SK-N-SH (cell line): ENCODE results near the gene EXOC4. TPM values are rescaled to one million over a fixed set of nuclear protein-coding genes. Genes with fewer than 3 reads are reported as not detected.

Experiments used
- CTCF ChIA-PET: fragments of 300-600, 350-600 bp; formaldehyde crosslinking; extraction: SDS; loops from one replicate; lab custom pipeline; 2021; lab: Yijun Ruan, JAX
- POLR2A ChIA-PET: fragments of 350-600 bp; sonication (Branson Sonifier 250); formaldehyde crosslinking; extraction: SDS; loops from one replicate; lab custom pipeline; 2020; ENCODE audit warnings: antibody characterized with exemption, inconsistent platforms; lab: Yijun Ruan, JAX
- DNase-seq: peaks from one replicate; pipeline ENCODE4 v3.0.0; 2012
- H2AFZ ChIP-seq: fragments of 200-600 bp; sonication (generic); 2 replicates; pipeline ENCODE4 v1.8.1; 2016; ENCODE audit warnings: antibody characterized with exemption, mild to moderate bottlenecking, low read depth
- H3F3A ChIP-seq: fragments of 200-600 bp; sonication (generic); replicated peaks from 2 replicates; pipeline ENCODE3; 2016; ENCODE audit warnings: antibody characterized with exemption, mild to moderate bottlenecking; ENCODE audit not compliant: insufficient read depth
- H3K27ac ChIP-seq, 2 experiments: fragments of 200-500 bp in 1 of 2; fragments of 200-600 bp in 1 of 2; sonication (Bioruptor generic) in 1 of 2; sonication (generic), shearing (Covaris generic) in 1 of 2; 2 replicates each; pipeline versions ENCODE4 v1.5.1 to v1.6.1; 2014 to 2016; ENCODE audit warnings: low read depth in 2 of 2, inconsistent platforms in 1 of 2, low read length in 1 of 2, mild to moderate bottlenecking in 1 of 2, mixed read lengths in 1 of 2
- H3K27me3 ChIP-seq: fragments of 200-600 bp; sonication (generic), shearing (Covaris generic); 2 replicates; pipeline ENCODE4 v1.6.1; 2016; ENCODE audit warnings: mixed run types; ENCODE audit not compliant: insufficient read depth
- H3K36me3 ChIP-seq, 2 experiments: fragments of 200-500 bp in 1 of 2; fragments of 200-600 bp in 1 of 2; sonication (Bioruptor generic) in 1 of 2; sonication (generic) in 1 of 2; replicated peaks in 1 of 2; 2 replicates each; pipeline versions ENCODE3 to v1.5.1; 2014 to 2016; ENCODE audit warnings: low read length in 1 of 2, mild to moderate bottlenecking in 1 of 2; ENCODE audit not compliant: insufficient read depth in 2 of 2, control insufficient read depth in 1 of 2
- H3K4me1 ChIP-seq, 2 experiments: fragments of 200-500 bp in 1 of 2; fragments of 200-600 bp in 1 of 2; sonication (Bioruptor generic) in 1 of 2; sonication (generic), shearing (Covaris generic) in 1 of 2; 2 replicates each; pipeline versions ENCODE4 v1.5.1 to v1.6.1; 2014 to 2016; ENCODE audit warnings: low read depth in 1 of 2, low read length in 1 of 2, mixed run types in 1 of 2; ENCODE audit not compliant: insufficient read depth in 2 of 2, control insufficient read depth in 1 of 2
- H3K4me2 ChIP-seq: fragments of 200-600 bp; sonication (generic), shearing (Covaris generic); 2 replicates; pipeline ENCODE4 v1.6.1; 2017; ENCODE audit warnings: mixed run types
- H3K4me3 ChIP-seq, 2 experiments: fragments of 200-500 bp in 1 of 2; fragments of 200-600 bp in 1 of 2; sonication (Bioruptor generic) in 1 of 2; sonication (generic), shearing (Covaris generic) in 1 of 2; 2 replicates each; pipeline versions ENCODE4 v1.5.1 to v1.8.1; 2014 to 2016; ENCODE audit warnings: low read depth in 2 of 2, inconsistent platforms in 1 of 2, low read length in 1 of 2, mild to moderate bottlenecking in 1 of 2, mixed read lengths in 1 of 2, moderate library complexity in 1 of 2
- H3K79me2 ChIP-seq: fragments of 200-600 bp; sonication (generic); 2 replicates; pipeline ENCODE4 v1.8.1; 2017; ENCODE audit warnings: mild to moderate bottlenecking; ENCODE audit not compliant: insufficient read depth
- H3K9ac ChIP-seq: fragments of 200-600 bp; sonication (generic); 2 replicates; pipeline ENCODE4 v1.6.1; 2017; ENCODE audit warnings: mixed run types
- H3K9me2 ChIP-seq: fragments of 200-600 bp; sonication (generic); 2 replicates; pipeline ENCODE4 v1.6.1; 2017; ENCODE audit warnings: mixed run types
- H3K9me3 ChIP-seq: fragments of 200-600 bp; sonication (generic); 2 replicates; pipeline ENCODE4 v1.6.1; 2017; ENCODE audit warnings: mixed run types, mild to moderate bottlenecking, moderate library complexity
- H4K20me1 ChIP-seq: fragments of 200-600 bp; sonication (generic); 2 replicates; pipeline ENCODE4 v1.6.1; 2017; ENCODE audit warnings: mild to moderate bottlenecking, mixed run types; ENCODE audit not compliant: insufficient read depth
- EP300 ChIP-seq, 2 experiments: IDR thresholded peaks; 2 replicates each; pipeline versions ENCODE4 v1.4.0 to v1.6.1; 2012; ENCODE audit warnings: borderline replicate concordance in 1 of 2, low read depth in 1 of 2, low read length in 1 of 2
- EZH2phosphoT487 ChIP-seq: fragments of 200-600 bp; sonication (generic); IDR thresholded peaks from 2 replicates; pipeline ENCODE4 v1.6.1; 2017; ENCODE audit warnings: low read depth, mixed run types, mild to moderate bottlenecking, antibody characterized with exemption, moderate library complexity, borderline replicate concordance
- FOSL2 ChIP-seq: IDR thresholded peaks from 2 replicates; pipeline ENCODE4 v1.4.0; 2012; ENCODE audit warnings: low read depth, mild to moderate bottlenecking, moderate library complexity, borderline replicate concordance
- JUND ChIP-seq: IDR thresholded peaks from 2 replicates; pipeline ENCODE4 v1.4.0; 2012
- MAX ChIP-seq: IDR thresholded peaks from 2 replicates; pipeline ENCODE4 v1.4.0; 2012; ENCODE audit warnings: low read depth
- MXI1 ChIP-seq: IDR thresholded peaks from 2 replicates; pipeline ENCODE4 v1.6.1; 2012; ENCODE audit warnings: mild to moderate bottlenecking, low read depth, low read length, improper control_type of control experiment
- PBX3 ChIP-seq: IDR thresholded peaks from 2 replicates; pipeline ENCODE4; 2012
- RCOR1 ChIP-seq: fragments of 150-350 bp; IDR thresholded peaks from 2 replicates; pipeline ENCODE4 v1.6.1; 2017; ENCODE audit warnings: antibody characterized with exemption, low read length
- SMC3 ChIP-seq: IDR thresholded peaks from 2 replicates; pipeline ENCODE4 v1.6.1; 2012; ENCODE audit warnings: low read depth, low read length, improper control_type of control experiment
- TCF12 ChIP-seq: IDR thresholded peaks from 2 replicates; pipeline ENCODE4 v1.4.0; 2012
- USF1 ChIP-seq: IDR thresholded peaks from 2 replicates; pipeline ENCODE4 v1.4.0; 2012; ENCODE audit warnings: low read depth, borderline replicate concordance
- ZBTB33 ChIP-seq: IDR thresholded peaks from 2 replicates; pipeline ENCODE4 v1.4.0; 2012; ENCODE audit warnings: low read depth, borderline replicate concordance
- WGBS: methylation state at CpG from one replicate; pipeline ENCODE4 v1.1.6; 2017; ENCODE audit warnings: low lambda C conversion rate; 5-methylcytosine and 5-hydroxymethylcytosine counted together
- polyA plus RNA-seq, 3 experiments: library from polyadenylated mRNA; depleted of rRNA; stranded (reverse); fragments of >200 nt; gene quantifications; 2 replicates each; pipeline ENCODE4 v1.2.3, GENCODE V29; 2012

Gene EXOC4
- polyA plus RNA-seq, 1 of the 3 experiments (the other 2 are of a cell fraction) = 37.3 TPM

- TF ChIP-seq ZBTB33 (no peak), MXI1 (peak; percentile 85), EZH2phosphoT487 (no peak), PBX3 (no peak), TCF12 (0 out of 2 replicates have a peak, but pooled peaks have one; percentile 11), RCOR1 (peak; percentile 87), EP300 (IDR thresholded peaks at IDR 0.05; ENCODE audit: borderline replicate concordance in 1 of 2, low read depth in 1 of 2, low read length in 1 of 2) (peak in 1 of 2 experiments; percentile 94; a peak in 2 of 4 replicates), USF1 (no peak), SMC3 (no peak; the same call in 1 of the 2 replicates), MAX (no peak), JUND (no peak)
These were observed 593.5 kb downstream of the EXOC4 start (continued) for GRCh38 chr7:133846203-133846945.

GRCh38 chr7:133850497-133851280, 597.8 kb downstream of the EXOC4 start:
- DNase-seq = no peak
- Histone ChIP-seq H3K4me1 (peaks cover 30 to 52% of the 10 kb centered on the region in 2 experiments), H3K79me2 (no peaks in the 10 kb centered on the region), H3K9me3 (no peaks in the 10 kb centered on the region), H3K36me3 (peaks cover 0 to 3% of the 10 kb centered on the region in 2 experiments), H3K4me3 (no peak overlapping the region), H2AFZ (no peak overlapping the region), H3K27me3 (no peaks in the 10 kb centered on the region), H3K9ac (no peak overlapping the region), H3F3A (peaks cover 30% of the 10 kb centered on the region), H3K9me2 (no peaks in the 10 kb centered on the region), H3K27ac (peak overlapping the region in 1 of 2 experiments; percentile 98; a peak in 2 of 4 replicates), H3K4me2 (no peak overlapping the region), H4K20me1 (peaks cover 8% of the 10 kb centered on the region; the same call in 1 of the 2 replicates)
- 93% methylated on average over 5 of the region's 5 CpGs for WGBS
- TF ChIP-seq SMC3 (no peak), FOSL2 (no peak), RCOR1 (peak; percentile 9; the same call in 1 of the 2 replicates)
- ChIA-PET POLR2A (no interaction called here), CTCF (interaction anchor here (0.6 to 8.6 kb wide), 23 partner anchors 10 to 582 kb away, joined by 3 to 62 read pairs (median 4); no protein-coding TSS in a partner anchor)
